ENCODE measurements around the gene LDAH. TPM values are rescaled to one million over a fixed set of nuclear protein-coding genes. Genes with fewer than 3 reads are reported as not detected.

LDAH gene
- total RNA-seq, 2 experiments from 2014 or later, result 28.7 to 37.0 TPM

- H3K27ac Mint-ChIP-seq, result no peak overlapping the region
- H3K4me3 Mint-ChIP-seq, result no peak overlapping the region
- ChIA-PET CTCF (no interaction called here), POLR2A (no interaction called here)
- no peak for DNase-seq
- H3K9me3 Mint-ChIP-seq, result no peaks in the 10 kb centered on the region
- peaks cover 30% of the 10 kb centered on the region for H3K4me1 Mint-ChIP-seq
- H3K36me3 Mint-ChIP-seq (ENCODE audit: low read depth), result no peaks in the 10 kb centered on the region
- no peaks in the 10 kb centered on the region for H3K27me3 Mint-ChIP-seq
Measured at GRCh38 chr2:20647738-20648137, 175.2 kb downstream of the LDAH start.

- DNase-seq, result no peak
- H3K4me1 Mint-ChIP-seq, result peaks cover 30% of the 10 kb centered on the region
- POLR2A ChIA-PET, result no interaction called here
- H3K4me3 Mint-ChIP-seq, result no peak overlapping the region
- CTCF ChIA-PET, result no interaction called here
- no peaks in the 10 kb centered on the region for H3K36me3 Mint-ChIP-seq (ENCODE audit: low read depth)
- H3K27ac Mint-ChIP-seq, result no peak overlapping the region
- no peaks in the 10 kb centered on the region for H3K9me3 Mint-ChIP-seq
- no peaks in the 10 kb centered on the region for H3K27me3 Mint-ChIP-seq
Measured at GRCh38 chr2:20647211-20647610, 175.7 kb downstream of the LDAH start.

GRCh38 chr2:20646446-20646845 is 176.5 kb downstream of the LDAH start:
- H3K36me3 Mint-ChIP-seq (ENCODE audit: low read depth), result no peaks in the 10 kb centered on the region
- H3K4me3 Mint-ChIP-seq, result no peak overlapping the region
- ChIA-PET POLR2A (no interaction called here), CTCF (no interaction called here)
- DNase-seq, result no peak
- no peaks in the 10 kb centered on the region for H3K27me3 Mint-ChIP-seq
- H3K27ac Mint-ChIP-seq, result no peak overlapping the region
- peaks cover 24% of the 10 kb centered on the region for H3K4me1 Mint-ChIP-seq
- H3K9me3 Mint-ChIP-seq, result no peaks in the 10 kb centered on the region

GRCh38 chr2:20645761-20646160 is 177.1 kb downstream of the LDAH start:
- POLR2A ChIA-PET, result no interaction called here
- Mint-ChIP-seq H3K27ac (no peak overlapping the region), H3K9me3 (no peaks in the 10 kb centered on the region), H3K27me3 (no peaks in the 10 kb centered on the region), H3K4me1 (peaks cover 21% of the 10 kb centered on the region), H3K36me3 (ENCODE audit: low read depth) (no peaks in the 10 kb centered on the region), H3K4me3 (no peak overlapping the region)
- CTCF ChIA-PET, result no interaction called here
- no peak for DNase-seq

DNA sequence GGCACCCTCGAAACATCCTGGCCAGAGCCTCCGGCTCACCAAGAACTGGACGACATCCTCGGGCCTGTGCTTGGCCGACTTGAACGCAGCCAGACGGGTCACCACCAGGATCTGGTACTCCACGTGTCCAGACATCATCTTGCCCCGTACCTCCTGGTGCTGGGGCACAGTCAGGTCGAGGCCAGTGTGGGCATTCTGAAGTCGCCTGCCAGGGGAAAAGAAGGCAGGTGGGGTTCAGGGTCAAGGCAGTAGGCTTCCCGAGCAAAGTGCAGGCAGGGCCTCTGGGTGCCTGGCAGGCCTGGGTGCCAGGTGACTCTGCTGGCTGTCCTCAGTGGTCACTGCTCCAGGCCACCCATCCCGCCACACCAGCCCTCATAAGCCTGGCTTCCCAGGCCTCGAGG is 177.6 kb downstream of the LDAH start:
- POLR2A ChIA-PET, result no interaction called here
- Mint-ChIP-seq H3K36me3 (ENCODE audit: low read depth) (no peaks in the 10 kb centered on the region), H3K4me3 (no peak overlapping the region), H3K9me3 (no peaks in the 10 kb centered on the region), H3K27me3 (no peaks in the 10 kb centered on the region), H3K27ac (no peak overlapping the region), H3K4me1 (peaks cover 18% of the 10 kb centered on the region)
- CTCF ChIA-PET, result no interaction called here
- DNase-seq, result no peak

DNA sequence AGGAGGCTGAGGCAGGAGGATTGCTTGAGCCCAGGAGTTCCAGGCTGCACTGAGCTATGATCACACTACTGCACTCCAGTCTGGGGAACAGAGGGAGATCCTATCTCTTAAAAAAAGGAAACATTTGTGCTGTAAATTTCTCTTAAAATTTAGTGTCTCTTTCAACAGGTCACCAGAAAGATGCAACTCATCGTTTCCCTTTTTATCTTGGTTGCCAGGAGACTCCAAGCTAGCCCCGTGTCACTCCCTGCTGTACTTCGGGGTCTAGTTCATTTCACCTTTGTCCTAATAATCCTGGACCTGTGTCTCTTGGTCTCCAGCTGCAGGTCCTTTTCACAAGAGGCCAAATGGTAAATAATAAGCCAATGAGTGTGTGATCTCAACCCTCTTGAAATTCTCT is 179.1 kb downstream of the LDAH start:
- Mint-ChIP-seq H3K27me3 (no peaks in the 10 kb centered on the region), H3K4me1 (peaks cover 7% of the 10 kb centered on the region), H3K9me3 (no peaks in the 10 kb centered on the region), H3K27ac (no peak overlapping the region), H3K4me3 (no peak overlapping the region), H3K36me3 (ENCODE audit: low read depth) (no peaks in the 10 kb centered on the region)
- CTCF ChIA-PET, result interaction anchor here (0.7 to 2.7 kb wide), 8 partner anchors 8 to 233 kb away, joined by 3 to 30 read pairs (median 11); partner anchors contain the start of genes HS1BP3 and RHOB
- no peak for DNase-seq
- POLR2A ChIA-PET, result no interaction called here

GRCh38 chr2:20643060-20643459 is 179.8 kb downstream of the LDAH start:
- H3K27me3 Mint-ChIP-seq, result no peaks in the 10 kb centered on the region
- ChIA-PET CTCF (interaction anchor here (0.5 to 2.7 kb wide), 17 partner anchors 8 to 318 kb away, joined by 3 to 30 read pairs (median 5); partner anchors contain the start of genes HS1BP3 and RHOB), POLR2A (no interaction called here)
- no peaks in the 10 kb centered on the region for H3K4me1 Mint-ChIP-seq
- no peak overlapping the region for H3K4me3 Mint-ChIP-seq
- H3K9me3 Mint-ChIP-seq, result no peaks in the 10 kb centered on the region
- no peak overlapping the region for H3K27ac Mint-ChIP-seq
- DNase-seq, result no peak
- H3K36me3 Mint-ChIP-seq (ENCODE audit: low read depth), result no peaks in the 10 kb centered on the region

DNA sequence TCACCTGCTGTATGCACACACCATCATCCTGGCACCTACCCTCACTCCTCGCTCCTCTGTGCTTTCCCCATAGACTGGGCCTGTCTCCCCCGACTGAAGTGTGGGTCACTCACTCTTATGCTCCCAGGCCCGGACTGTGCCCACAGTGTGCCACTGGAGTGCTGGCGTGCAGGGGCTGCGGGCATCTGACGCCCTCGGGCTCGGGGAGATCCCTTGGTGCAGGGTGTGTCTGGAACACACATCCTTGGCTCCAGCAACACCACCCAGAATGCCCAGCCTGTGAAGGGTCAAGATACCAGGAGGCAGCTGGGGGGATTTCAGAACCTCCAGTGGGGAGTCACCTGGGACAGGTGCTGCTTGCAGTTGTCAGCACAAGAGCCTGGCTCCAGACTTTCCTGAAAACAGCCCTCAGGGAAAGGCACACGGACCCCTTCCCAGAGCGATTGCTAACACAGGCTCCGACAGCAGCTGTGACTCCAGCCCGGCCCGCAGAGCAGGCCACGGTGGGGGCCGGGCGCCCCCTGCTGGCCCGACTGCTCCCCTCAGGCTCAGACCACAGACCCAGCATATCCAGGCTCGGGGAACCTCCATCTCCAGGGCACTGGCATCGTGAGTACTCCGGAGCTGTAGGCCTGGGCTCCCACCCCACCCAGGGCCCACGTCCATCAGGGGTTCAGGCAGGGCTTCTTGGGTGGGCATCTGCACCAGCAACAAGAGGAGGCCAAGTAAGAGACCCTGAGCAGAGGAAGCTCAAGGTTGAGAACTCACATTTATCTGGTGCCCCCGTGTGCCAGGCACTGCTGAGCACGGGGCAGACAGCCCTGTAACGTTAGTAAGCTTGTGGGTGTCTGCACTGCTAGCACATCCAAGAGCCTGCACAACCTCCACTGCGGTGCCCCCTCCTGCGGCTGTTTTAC is 180.6 kb downstream of the LDAH start:
- H3K36me3 Mint-ChIP-seq (ENCODE audit: low read depth), result no peaks in the 10 kb centered on the region
- ChIA-PET POLR2A (no interaction called here), CTCF (interaction anchor here (0.5 to 2.7 kb wide), 23 partner anchors 8 to 317 kb away, joined by 3 to 30 read pairs (median 4); partner anchors contain the start of genes HS1BP3 and RHOB)
- no peak overlapping the region for H3K4me3 Mint-ChIP-seq
- peak; percentile 74 for DNase-seq
- H3K4me1 Mint-ChIP-seq, result no peaks in the 10 kb centered on the region
- H3K9me3 Mint-ChIP-seq, result no peaks in the 10 kb centered on the region
- no peaks in the 10 kb centered on the region for H3K27me3 Mint-ChIP-seq
- peak overlapping the region; percentile 46 for H3K27ac Mint-ChIP-seq

GRCh38 chr2:20641123-20641985 is 181.5 kb downstream of the LDAH start:
- no peaks in the 10 kb centered on the region for H3K9me3 Mint-ChIP-seq
- no peaks in the 10 kb centered on the region for H3K36me3 Mint-ChIP-seq (ENCODE audit: low read depth)
- POLR2A ChIA-PET, result no interaction called here
- no peaks in the 10 kb centered on the region for H3K4me1 Mint-ChIP-seq
- no peak overlapping the region for H3K27ac Mint-ChIP-seq
- CTCF ChIA-PET, result interaction anchor here (0.9 to 2.6 kb wide), 12 partner anchors 7 to 298 kb away, joined by 3 to 30 read pairs (median 4); partner anchors contain the start of gene HS1BP3
- DNase-seq, result no peak
- H3K4me3 Mint-ChIP-seq, result no peak overlapping the region
- no peaks in the 10 kb centered on the region for H3K27me3 Mint-ChIP-seq

DNA sequence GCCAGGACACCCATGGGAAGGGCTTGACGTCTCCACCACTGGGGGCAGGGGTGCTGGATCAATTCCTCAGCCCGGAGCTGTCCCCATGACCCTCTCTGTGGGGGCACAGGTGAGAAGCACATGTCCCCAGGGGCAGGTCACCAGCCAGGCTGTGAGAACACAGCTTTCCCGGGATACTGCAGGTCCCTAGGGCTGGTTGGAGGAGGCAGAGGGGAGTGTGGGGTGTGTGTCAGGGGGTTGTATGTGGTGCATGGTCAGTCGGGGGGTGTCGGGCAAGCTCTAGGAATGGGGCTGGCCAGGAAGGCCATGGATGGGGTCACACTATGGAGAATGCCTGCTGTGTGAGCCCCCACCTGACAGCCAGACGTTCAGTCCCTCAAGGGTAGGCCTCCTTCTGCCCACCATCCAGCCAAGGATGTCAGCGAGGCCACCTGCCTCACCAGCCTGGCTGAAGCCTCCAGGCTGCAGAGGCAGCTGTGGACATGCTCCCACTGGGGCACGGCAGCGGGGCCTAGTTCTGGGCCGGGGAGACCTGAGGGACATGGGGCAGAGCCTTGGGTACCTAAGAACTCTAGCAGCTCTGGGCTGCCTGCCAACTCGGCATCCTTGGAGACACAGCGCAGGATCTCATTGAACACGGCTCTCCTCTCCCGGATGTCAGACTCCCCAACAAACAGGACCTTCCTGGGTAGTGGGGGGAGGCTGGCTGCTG is 182.3 kb downstream of the LDAH start:
- Mint-ChIP-seq H3K36me3 (ENCODE audit: low read depth) (no peaks in the 10 kb centered on the region), H3K27me3 (no peaks in the 10 kb centered on the region)
- POLR2A ChIA-PET, result no interaction called here

GRCh38 chr2:20638646-20639430 is 184.1 kb downstream of the LDAH start:
- no peak overlapping the region for H3K27ac Mint-ChIP-seq
- H3K27me3 Mint-ChIP-seq, result no peaks in the 10 kb centered on the region
- no peak for DNase-seq
- no peaks in the 10 kb centered on the region for H3K9me3 Mint-ChIP-seq
- ChIA-PET POLR2A (no interaction called here), CTCF (interaction anchor here (0.6 to 2.3 kb wide), 2 partner anchors 11 to 664 kb away, joined by 5 to 13 read pairs; partner anchors contain the start of gene HS1BP3)
- H3K4me1 Mint-ChIP-seq, result no peaks in the 10 kb centered on the region
- no peak overlapping the region for H3K4me3 Mint-ChIP-seq
- H3K36me3 Mint-ChIP-seq (ENCODE audit: low read depth), result no peaks in the 10 kb centered on the region

More for the DNA sequence above, 182.3 kb downstream of the LDAH start:
- Mint-ChIP-seq H3K9me3 (no peaks in the 10 kb centered on the region), H3K27ac (no peak overlapping the region), H3K4me1 (no peaks in the 10 kb centered on the region), H3K4me3 (no peak overlapping the region)
- DNase-seq, result no peak
- CTCF ChIA-PET, result interaction anchor here (0.9 to 2.3 kb wide), 2 partner anchors 10 to 217 kb away, joined by 3 to 13 read pairs; partner anchors contain the start of gene HS1BP3

- CTCF ChIA-PET, result no interaction called here
- Mint-ChIP-seq H3K36me3 (ENCODE audit: low read depth) (no peaks in the 10 kb centered on the region), H3K9me3 (no peaks in the 10 kb centered on the region), H3K27me3 (no peaks in the 10 kb centered on the region), H3K4me1 (no peaks in the 10 kb centered on the region), H3K27ac (no peak overlapping the region), H3K4me3 (no peak overlapping the region)
- POLR2A ChIA-PET, result no interaction called here
- DNase-seq, result no peak
Measured at GRCh38 chr2:20638014-20638413, 184.9 kb downstream of the LDAH start.
